Activated T-helper 1 cell treated with anti-CD3 and anti-CD28 coated beads, Interleukin-12 subunit alpha, Interleukin-12 subunit beta, Interleukin-2, Interleukin-4 antibody, amounts not matched to agents 30 ng/mL and 10 ng/mL and 1 ng/mL, durations not matched to agents 14 hours and 24 hours and 36 hours (primary cell): ENCODE data around the gene GNG13. TPM values are rescaled to one million over a fixed set of nuclear protein-coding genes. Genes with fewer than 3 reads are reported as not detected.
"Not testable (repeated sequence)": the region's sequence is repeated elsewhere in the genome, so short reads cannot be mapped to it uniquely, and the experiment has no call there.

ENCODE experiments used
- DNase-seq: peaks from one replicate; pipeline ENCODE4 v3.0.0; 2021; ENCODE audit warnings: low spot score
- H3K27ac Mint-ChIP-seq: one replicate; pipeline ENCODE4 v1.8.0; 2021; ENCODE audit warnings: mild to moderate bottlenecking, mixed read lengths
- H3K27me3 Mint-ChIP-seq: one replicate; pipeline ENCODE4 v1.8.0; 2022; ENCODE audit warnings: mild to moderate bottlenecking, moderate library complexity, mixed read lengths; ENCODE audit not compliant: insufficient read depth
- H3K36me3 Mint-ChIP-seq: one replicate; pipeline ENCODE4 v1.8.0; 2021; ENCODE audit warnings: low read depth, mixed read lengths
- H3K4me1 Mint-ChIP-seq: one replicate; pipeline ENCODE4 v1.8.0; 2021; ENCODE audit warnings: low read depth, mixed read lengths
- H3K4me3 Mint-ChIP-seq: one replicate; pipeline ENCODE4 v1.8.0; 2021; ENCODE audit warnings: mild to moderate bottlenecking, moderate library complexity, mixed read lengths
- H3K9me3 Mint-ChIP-seq: one replicate; pipeline ENCODE4 v1.8.0; 2021; ENCODE audit warnings: mixed read lengths
- intact Hi-C: fragments of 100-400 bp; cut with micrococcal nuclease; formaldehyde crosslinking; loops from one replicate; pipeline ENCODE4 v1.15.1; 2024
- total RNA-seq: library from RNA; stranded (reverse); gene quantifications from 2 replicates; pipeline ENCODE4 v1.2.3, GENCODE V29; 2022

The GNG13 gene
- total RNA-seq, 1 donor from 2014 or later, result not detected

DNA sequence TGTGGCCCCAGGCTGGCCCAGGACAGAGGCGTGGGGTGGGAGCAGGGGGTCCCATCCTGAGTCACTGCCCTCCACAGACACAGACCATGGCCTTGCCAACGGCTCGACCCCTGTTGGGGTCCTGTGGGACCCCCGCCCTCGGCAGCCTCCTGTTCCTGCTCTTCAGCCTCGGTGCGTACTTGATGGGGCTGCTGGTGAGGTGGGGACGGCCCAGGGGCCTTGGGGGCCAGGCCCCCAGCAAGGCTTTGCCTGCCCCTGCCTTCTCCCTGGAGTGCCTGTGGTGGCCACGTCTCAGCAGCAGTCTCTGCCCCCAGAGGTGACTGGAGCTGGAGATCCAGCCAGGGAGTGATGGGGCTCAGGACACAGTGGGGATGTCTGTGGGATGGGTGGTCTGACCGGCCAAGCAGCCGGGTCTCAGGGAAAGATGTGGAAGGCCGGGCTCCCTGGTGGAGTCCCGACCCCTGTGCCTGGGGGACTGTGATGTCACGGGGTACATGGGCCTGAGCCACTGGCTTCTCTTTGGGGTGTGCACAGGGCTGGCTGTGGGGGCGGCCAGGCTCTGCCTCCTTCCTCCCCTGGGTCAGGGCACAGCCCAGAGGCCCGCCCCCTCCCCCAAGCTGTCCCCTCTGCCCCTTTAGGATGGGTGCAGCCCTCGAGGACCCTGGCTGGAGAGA is 37.8 kb downstream of the GNG13 start:
- peaks cover 2% of the 10 kb centered on the region for H3K27me3 Mint-ChIP-seq
- no peaks in the 10 kb centered on the region for H3K36me3 Mint-ChIP-seq
- H3K27ac Mint-ChIP-seq, result no peak overlapping the region
- no peaks in the 10 kb centered on the region for H3K9me3 Mint-ChIP-seq
- no peaks in the 10 kb centered on the region for H3K4me1 Mint-ChIP-seq
- intact Hi-C loops, result no loop called here
- DNase-seq, result no peak
- no peak overlapping the region for H3K4me3 Mint-ChIP-seq

DNA sequence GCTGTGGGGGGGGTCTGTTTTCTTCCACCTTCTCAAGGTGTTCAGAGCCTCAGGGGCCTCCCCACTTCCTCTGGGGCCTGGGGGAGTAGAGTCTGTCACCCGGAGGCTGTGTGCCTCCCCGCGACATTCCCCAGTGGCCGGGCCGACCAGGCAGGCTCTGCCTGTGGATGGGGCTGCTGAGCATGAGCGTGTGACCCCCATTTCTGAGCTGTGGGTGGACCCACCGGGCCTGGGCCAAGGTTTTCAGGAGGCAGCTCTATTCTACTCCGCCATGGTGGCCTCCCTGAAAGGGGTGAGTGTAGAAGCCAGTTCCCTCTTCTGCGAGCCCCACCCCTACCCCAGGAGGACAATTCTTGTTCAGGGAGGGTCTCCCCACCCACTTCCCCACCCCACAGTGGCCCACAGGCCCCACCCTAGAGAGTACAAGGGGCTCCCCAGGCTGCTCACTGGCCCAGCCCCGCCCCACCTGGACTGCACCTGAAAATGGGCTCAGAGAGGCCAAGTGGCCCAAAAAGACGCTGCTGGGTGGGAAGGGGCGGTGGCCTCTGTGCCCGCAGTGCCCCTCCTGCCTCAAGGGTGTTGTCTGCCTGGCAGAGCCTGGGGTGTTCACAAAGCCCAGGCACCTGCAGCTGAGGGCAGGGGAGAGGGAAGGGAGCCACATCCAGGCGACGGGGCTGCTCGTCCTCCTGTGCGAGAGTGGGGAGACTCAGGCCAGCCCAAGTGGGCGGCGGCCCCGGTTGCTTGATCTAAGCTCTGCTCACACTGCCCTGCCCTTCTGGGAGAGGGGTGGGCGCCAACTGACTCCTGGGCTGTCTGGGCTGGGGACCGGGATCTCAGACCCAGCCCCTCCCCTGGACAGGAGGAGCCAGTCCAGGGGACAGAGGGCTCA is 38.7 kb downstream of the GNG13 start:
- Mint-ChIP-seq H3K4me3 (no peak overlapping the region), H3K4me1 (no peaks in the 10 kb centered on the region), H3K27me3 (peaks cover 4% of the 10 kb centered on the region), H3K36me3 (no peaks in the 10 kb centered on the region), H3K27ac (no peak overlapping the region), H3K9me3 (no peaks in the 10 kb centered on the region)
- no peak for DNase-seq
- intact Hi-C loops, result no loop called here

DNA sequence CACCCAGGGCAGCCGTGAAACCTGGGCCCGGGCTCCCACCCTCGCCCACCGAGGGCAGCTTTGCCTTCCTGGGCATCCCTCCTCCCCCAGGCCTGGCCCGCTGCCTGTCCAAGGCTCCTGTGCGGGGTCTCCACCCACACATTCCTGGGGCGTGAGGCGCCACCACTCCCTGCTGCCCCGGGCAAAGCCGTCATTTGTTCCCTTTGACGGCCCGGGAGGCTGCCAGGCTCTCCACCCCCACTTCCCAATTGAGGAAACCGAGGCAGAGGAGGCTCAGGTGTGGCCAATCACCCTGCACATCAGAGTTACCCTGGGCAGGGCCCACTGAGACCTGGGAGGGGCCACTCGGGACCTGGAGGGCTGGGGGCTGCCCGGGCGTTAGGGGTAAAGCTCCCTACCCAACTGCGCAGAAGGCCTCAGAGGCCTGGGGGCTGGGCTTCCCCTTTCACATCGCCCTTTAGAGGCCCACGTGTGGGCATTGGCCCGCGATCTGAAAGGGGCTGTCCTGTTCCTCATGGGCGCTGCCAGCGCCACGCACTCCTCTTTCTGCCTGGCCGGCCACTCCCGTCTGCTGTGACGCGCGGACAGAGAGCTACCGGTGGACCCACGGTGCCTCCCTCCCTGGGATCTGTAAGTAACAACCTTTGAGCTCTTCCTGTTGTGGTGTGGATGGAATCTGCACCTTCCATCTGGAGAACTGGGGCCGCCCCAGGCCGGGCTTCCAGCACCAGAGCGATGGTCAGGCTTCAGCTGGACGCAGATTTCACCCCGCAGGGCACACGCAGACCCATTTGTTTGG is 39.8 kb downstream of the GNG13 start, which contains the start of gene MSLN:
Gene MSLN, plus strand, starts transcription at position 190 of the 799 bp plus-strand sequence. CDS start 1,947 bp downstream, outside the sequence.
- intact Hi-C loops, result no loop called here
- Mint-ChIP-seq H3K4me3 (no peak within 1 kb of the TSS), H3K9me3 (no peaks in the 10 kb centered on the region), H3K4me1 (no peaks in the 10 kb centered on the region), H3K27me3 (peaks cover 7% of the 10 kb centered on the region), H3K27ac (no peak within 1 kb of the TSS), H3K36me3 (no peaks in the 10 kb centered on the region)
- no peak for DNase-seq

DNA sequence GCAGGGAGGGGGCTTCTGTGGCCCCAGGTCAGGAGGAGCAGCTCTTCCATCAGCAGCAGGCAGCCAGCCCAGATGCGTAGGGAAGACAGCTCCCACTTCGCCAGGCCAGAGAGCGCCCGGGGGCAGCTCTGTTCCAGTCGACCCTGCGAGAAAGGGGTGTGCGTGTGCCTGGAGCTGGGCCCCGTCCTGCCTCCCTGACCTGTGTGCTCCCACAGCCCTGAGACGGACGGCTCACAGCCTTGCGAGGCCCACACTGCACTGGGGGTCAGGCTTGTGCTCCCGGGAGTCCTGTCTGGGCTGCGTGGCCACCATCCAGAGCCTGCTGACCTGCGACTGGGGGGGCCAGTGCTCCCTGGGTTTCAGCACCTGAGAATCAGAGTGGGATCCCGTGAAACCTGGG is 40.5 kb downstream of the GNG13 start:
- Mint-ChIP-seq H3K27ac (no peak overlapping the region), H3K27me3 (peaks cover 7% of the 10 kb centered on the region), H3K4me3 (no peak overlapping the region), H3K4me1 (no peaks in the 10 kb centered on the region), H3K9me3 (no peaks in the 10 kb centered on the region), H3K36me3 (no peaks in the 10 kb centered on the region)
- intact Hi-C loops, result no loop called here
- no peak for DNase-seq

DNA sequence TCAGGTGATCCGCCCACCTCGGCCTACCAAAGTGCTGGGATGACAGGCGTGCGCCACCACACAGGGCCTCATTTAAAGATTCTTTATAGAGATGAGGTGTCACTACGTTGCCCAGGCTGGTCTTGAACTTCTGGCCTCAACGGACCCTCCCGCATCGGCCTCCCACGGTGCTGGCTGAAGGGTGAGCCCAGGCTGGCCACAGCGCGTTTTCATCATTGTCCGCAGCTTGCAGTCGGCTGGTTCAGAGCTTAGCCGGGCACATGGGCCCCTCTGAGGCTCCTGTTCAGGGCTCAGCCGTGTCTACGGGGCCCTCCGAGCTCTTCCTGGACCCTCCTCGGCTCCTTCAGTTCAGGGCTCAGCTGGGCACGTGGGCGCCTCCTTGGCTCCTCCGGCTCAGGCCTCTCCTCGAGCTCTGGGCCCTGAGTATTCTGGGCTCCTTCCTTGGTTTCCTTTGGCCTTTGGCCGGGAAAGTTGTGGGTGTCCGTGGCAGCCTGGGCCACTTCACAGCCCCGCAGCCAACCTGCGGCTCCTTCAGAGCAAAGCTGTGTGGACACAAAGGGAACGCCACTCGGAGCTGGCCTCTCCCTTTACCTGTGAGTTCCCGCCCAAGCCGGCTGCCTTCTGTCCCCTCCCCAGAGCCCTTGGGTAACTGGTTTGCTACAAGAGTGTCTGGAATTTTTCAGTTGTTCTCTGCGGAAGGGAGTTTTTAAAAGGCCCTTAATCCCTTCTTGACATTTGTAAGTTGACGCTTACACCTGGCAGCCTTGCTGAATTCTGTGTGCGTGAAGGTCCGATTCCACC is 41.2 kb downstream of the GNG13 start:
- H3K4me3 Mint-ChIP-seq, result no peak overlapping the region
- DNase-seq, result no peak
- no peak overlapping the region for H3K27ac Mint-ChIP-seq
- intact Hi-C loops, result no loop called here
- H3K4me1 Mint-ChIP-seq, result no peaks in the 10 kb centered on the region
- no peaks in the 10 kb centered on the region for H3K9me3 Mint-ChIP-seq
- H3K27me3 Mint-ChIP-seq, result peaks cover 7% of the 10 kb centered on the region
- no peaks in the 10 kb centered on the region for H3K36me3 Mint-ChIP-seq

DNA sequence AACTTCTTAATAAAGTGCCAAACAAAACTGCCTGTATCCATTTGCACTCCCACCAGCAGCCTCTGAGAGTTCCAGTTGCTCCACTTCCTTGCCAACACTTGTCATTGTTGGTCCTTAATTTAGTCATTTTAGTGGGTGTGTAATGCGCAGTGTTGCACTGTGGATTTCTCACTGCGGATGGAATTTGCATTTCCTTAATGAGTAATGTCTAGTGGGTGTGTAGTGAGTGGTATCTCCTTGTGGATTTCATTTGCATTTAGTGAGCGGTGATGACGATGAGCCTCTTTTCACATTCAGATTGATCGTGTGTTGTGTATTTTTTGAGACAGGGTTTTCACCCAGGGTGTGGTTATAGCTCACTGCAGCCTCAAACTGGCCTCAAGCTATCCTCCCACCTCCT is 44.1 kb downstream of the GNG13 start:
- no peak for DNase-seq
- Mint-ChIP-seq H3K27me3 (peaks cover 7% of the 10 kb centered on the region), H3K4me3 (no peak overlapping the region), H3K27ac (no peak overlapping the region), H3K36me3 (no peaks in the 10 kb centered on the region), H3K4me1 (no peaks in the 10 kb centered on the region), H3K9me3 (no peaks in the 10 kb centered on the region)
- intact Hi-C loops, result no loop called here

DNA sequence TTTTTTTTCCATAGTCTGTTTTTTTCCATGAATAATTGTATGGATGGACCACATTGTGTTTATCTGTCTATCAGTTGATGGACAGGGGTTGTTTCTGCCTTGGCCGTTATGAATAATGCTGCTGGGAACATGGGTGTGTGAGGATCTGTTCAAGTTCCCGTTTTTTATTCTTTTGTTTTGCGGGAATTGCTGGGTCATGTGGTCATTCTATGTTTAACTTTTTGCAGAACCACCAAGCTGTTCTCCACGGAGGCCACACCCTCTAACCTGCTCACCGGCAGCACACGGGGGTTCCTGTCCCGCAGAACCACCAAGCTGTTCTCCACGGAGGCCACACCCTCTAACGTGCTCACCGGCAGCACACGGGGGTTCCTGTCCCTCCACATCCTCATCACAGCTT is 45.9 kb downstream of the GNG13 start:
- Mint-ChIP-seq H3K27ac (no peak overlapping the region), H3K4me1 (no peaks in the 10 kb centered on the region), H3K27me3 (peaks cover 9% of the 10 kb centered on the region), H3K36me3 (no peaks in the 10 kb centered on the region), H3K9me3 (no peaks in the 10 kb centered on the region), H3K4me3 (no peak overlapping the region)
- intact Hi-C loops, result no loop called here
- DNase-seq, result no peak

DNA sequence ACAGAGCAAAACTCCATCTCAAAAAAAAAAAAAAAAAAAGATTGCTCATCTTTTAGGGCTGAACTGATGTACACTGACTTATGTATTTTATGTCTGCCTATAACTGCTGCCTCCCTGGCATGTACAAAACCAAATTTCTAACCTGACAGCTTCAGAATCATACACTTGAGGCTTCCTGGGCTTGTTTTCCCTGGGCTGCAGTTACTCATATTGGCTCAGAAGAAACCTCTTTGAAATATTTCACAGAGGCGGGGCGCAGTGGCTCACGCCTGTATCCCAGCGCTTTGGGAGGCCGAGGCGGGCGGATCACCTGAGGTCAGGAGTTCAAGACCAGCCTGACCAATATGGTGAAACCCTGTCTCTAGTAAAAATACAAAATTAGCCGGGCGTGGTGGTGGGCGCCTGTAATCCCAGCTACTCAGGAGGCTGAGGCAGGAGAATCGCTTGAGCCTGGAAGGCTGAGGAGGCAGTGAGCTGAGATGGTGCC is 46.4 kb downstream of the GNG13 start:
- DNase-seq, H3K27ac Mint-ChIP-seq, H3K4me3 Mint-ChIP-seq, intact Hi-C loops, H3K9me3 Mint-ChIP-seq, H3K27me3 Mint-ChIP-seq, H3K36me3 Mint-ChIP-seq, H3K4me1 Mint-ChIP-seq: not testable (repeated sequence)

DNA sequence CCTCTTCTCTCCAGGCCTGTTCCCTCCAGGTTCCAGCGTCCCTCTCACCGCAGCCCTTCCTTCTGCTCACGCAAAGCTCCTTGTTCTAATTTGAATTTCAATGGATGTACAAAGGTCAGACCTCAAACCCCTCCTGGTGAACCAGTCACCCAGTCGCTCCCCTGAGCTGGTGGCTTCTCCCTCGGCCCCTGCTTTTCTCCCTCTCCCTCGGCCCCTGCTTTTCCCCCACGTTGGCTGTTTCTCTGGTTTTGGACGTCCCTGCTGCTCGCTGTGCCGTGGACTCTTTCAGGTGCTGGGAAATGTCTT is 48.6 kb downstream of the GNG13 start:
- Mint-ChIP-seq H3K4me3 (no peak overlapping the region), H3K4me1 (no peaks in the 10 kb centered on the region), H3K27me3 (peaks cover 5% of the 10 kb centered on the region)

DNA sequence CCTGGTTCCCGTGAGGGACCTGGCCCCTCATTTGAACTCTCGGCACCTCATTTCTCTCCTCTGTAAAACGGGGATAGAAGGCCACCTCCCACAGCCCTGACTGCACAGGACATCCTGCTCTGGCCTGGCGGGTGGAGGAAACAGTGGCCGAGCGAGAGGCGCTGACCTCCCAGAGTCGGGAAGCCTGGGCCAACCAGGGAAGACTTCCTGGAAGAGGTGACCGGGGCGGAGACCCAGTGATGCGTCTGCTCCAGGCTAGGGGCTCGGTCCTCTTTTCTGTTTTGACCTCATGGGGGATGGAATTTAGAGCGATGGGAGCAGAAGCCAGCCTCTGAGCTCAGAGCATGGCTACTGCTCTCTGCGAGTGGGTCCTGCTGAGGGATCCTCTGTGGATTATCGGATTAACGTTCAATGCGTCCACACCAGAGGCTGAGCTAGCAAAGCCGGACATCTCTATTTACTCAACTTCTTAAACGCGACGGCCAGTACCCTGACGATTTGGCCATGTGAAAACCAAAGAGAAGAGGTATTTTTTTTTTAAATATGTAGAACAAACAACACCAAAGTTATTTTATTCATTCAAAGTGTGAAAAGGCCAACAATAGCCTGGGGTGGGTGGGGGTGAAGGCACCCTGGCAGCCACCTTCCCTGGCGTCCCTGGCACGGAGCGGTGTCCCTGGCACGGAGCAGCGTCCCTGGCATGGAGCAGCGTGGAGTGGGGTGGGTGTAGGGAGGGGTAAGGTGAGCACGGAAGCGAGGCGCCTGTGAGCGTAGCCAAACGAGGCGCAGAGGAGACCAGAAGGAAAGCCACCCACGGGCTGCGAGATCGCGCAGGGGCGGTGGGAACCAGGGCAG is 49.2 kb downstream of the GNG13 start:
- Mint-ChIP-seq H3K27ac (no peak overlapping the region), H3K36me3 (no peaks in the 10 kb centered on the region), H3K9me3 (no peaks in the 10 kb centered on the region), H3K27me3 (peaks cover 5% of the 10 kb centered on the region), H3K4me1 (no peaks in the 10 kb centered on the region), H3K4me3 (no peak overlapping the region)
- DNase-seq, result no peak
- intact Hi-C loops, result no loop called here

More for the DNA sequence above, 48.6 kb downstream of the GNG13 start:
- no peak overlapping the region for H3K27ac Mint-ChIP-seq
- DNase-seq, result no peak
- intact Hi-C loops, result no loop called here
- H3K36me3 Mint-ChIP-seq, result no peaks in the 10 kb centered on the region
- H3K9me3 Mint-ChIP-seq, result no peaks in the 10 kb centered on the region

DNA sequence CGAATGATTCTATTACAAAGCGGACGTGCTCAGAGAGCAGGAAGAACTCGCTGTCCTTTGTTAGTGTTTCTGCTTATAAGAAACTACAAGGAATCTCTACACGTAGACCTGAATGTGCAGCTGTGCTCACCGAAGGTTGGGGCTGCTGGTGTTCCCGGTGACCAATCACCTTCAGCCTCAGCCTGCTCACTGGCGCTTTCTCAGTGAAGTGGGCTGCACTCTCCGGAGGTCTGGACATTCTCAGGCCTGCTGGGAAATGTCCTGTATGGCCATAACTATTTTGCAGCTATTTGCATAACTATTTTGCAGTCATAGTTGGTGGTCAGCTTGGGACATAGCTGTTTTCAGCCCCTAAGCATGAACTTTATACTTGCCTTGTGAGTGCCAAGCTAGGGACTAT is 50.0 kb downstream of the GNG13 start:
- no peaks in the 10 kb centered on the region for H3K4me1 Mint-ChIP-seq
- intact Hi-C loops, result no loop called here
- H3K4me3 Mint-ChIP-seq, result no peak overlapping the region

More for the DNA sequence above, 50.0 kb downstream of the GNG13 start:
- no peak for DNase-seq
- no peaks in the 10 kb centered on the region for H3K9me3 Mint-ChIP-seq
- H3K36me3 Mint-ChIP-seq, result no peaks in the 10 kb centered on the region
- peaks cover 2% of the 10 kb centered on the region for H3K27me3 Mint-ChIP-seq
- H3K27ac Mint-ChIP-seq, result no peak overlapping the region
